WTC11 (cell line): ENCODE measurements around the gene ABCB11. TPM values are rescaled to one million over a fixed set of nuclear protein-coding genes. Genes with fewer than 3 reads are reported as not detected.

ENCODE experiments used
- ATAC-seq: fragments of 200-7000 bp; cut with Tn5 transposase; 2 replicates; pipeline ENCODE4 v1.10.0; 2021; ENCODE audit warnings: mild to moderate bottlenecking, moderate library complexity
- CTCF ChIA-PET: fragments of 300-600 bp; sonication (Branson Sonifier 250); formaldehyde crosslinking; loops from one replicate; lab custom pipeline; 2021; ENCODE audit warnings: antibody characterized with exemption; lab: Charles Lee
- POLR2A ChIA-PET: fragments of 350-600 bp; sonication (Branson Sonifier 250); formaldehyde crosslinking; loops from one replicate; lab custom pipeline; 2021; ENCODE audit warnings: antibody characterized with exemption; lab: Charles Lee
- DNase-seq: peaks from one replicate; pipeline ENCODE4 v3.0.0; 2021; ENCODE audit warnings: low spot score
- H3K27ac Mint-ChIP-seq: 2 replicates; pipeline ENCODE4 v1.8.0; 2021; ENCODE audit warnings: mixed read lengths
- H3K27me3 Mint-ChIP-seq: 2 replicates; pipeline ENCODE4 v1.8.0; 2021; ENCODE audit warnings: low read depth, mild to moderate bottlenecking, moderate library complexity, mixed read lengths
- H3K36me3 Mint-ChIP-seq: 2 replicates; pipeline ENCODE4 v1.8.0; 2021; ENCODE audit warnings: mixed read lengths
- H3K4me1 Mint-ChIP-seq: 2 replicates; pipeline ENCODE4 v1.8.0; 2022; ENCODE audit warnings: mixed read lengths
- H3K4me3 Mint-ChIP-seq: 2 replicates; pipeline ENCODE4 v1.8.0; 2021; ENCODE audit warnings: mild to moderate bottlenecking, moderate library complexity, mixed read lengths
- H3K9me3 Mint-ChIP-seq: 2 replicates; pipeline ENCODE4 v1.8.0; 2021; ENCODE audit warnings: mixed read lengths
- AR ChIP-seq: fragments of 250-450 bp; sonication (Bioruptor Pico); IDR thresholded peaks from 2 replicates; pipeline ENCODE4 v1.9.0; 2021; ENCODE audit warnings: mild to moderate bottlenecking
- ARID4B ChIP-seq: sonication (generic); formaldehyde crosslinking; IDR thresholded peaks from 2 replicates; pipeline ENCODE4 v1.8.0; 2023; ENCODE audit warnings: missing genetic modification reagents, mild to moderate bottlenecking, borderline replicate concordance
- CDX4 ChIP-seq: fragments of 250-450 bp; sonication (Bioruptor Pico); IDR thresholded peaks from 2 replicates; pipeline ENCODE4 v1.9.0; 2021; ENCODE audit warnings: moderate library complexity, mild to moderate bottlenecking, inconsistent platforms, borderline replicate concordance
- CTCF ChIP-seq: fragments of 200-600 bp; IDR thresholded peaks from 2 replicates; pipeline ENCODE4 v1.8.0; 2022; ENCODE audit warnings: antibody characterized with exemption
- EMX1 ChIP-seq: fragments of 250-450 bp; sonication (Bioruptor Pico); IDR thresholded peaks from 2 replicates; pipeline ENCODE4 v1.8.0; 2021; ENCODE audit warnings: mild to moderate bottlenecking
- GTF2I ChIP-seq: fragments of 250-450 bp; sonication (Bioruptor Pico); conservative IDR thresholded peaks from 2 replicates; pipeline ENCODE4 v1.4.0; 2021; ENCODE audit warnings: mild to moderate bottlenecking
- JUN ChIP-seq: sonication (generic); formaldehyde crosslinking; IDR thresholded peaks from 2 replicates; pipeline ENCODE4 v1.8.0; 2023; ENCODE audit warnings: mild to moderate bottlenecking, missing genetic modification reagents
- NFATC4 ChIP-seq: fragments of 250-450 bp; sonication (Bioruptor Pico); IDR thresholded peaks from 2 replicates; pipeline ENCODE4 v1.9.0; 2021; ENCODE audit warnings: mild to moderate bottlenecking
- NR3C1 ChIP-seq: sonication (generic); formaldehyde crosslinking; conservative IDR thresholded peaks from 2 replicates; pipeline ENCODE4 v1.8.1; 2023; ENCODE audit warnings: low read depth, mild to moderate bottlenecking, missing genetic modification reagents
- OVOL2 ChIP-seq: fragments of 250-450 bp; sonication (Bioruptor Pico); IDR thresholded peaks from 2 replicates; pipeline ENCODE4 v1.9.0; 2021; ENCODE audit warnings: mild to moderate bottlenecking, borderline replicate concordance
- PREB ChIP-seq: sonication (generic); formaldehyde crosslinking; IDR thresholded peaks from 2 replicates; pipeline ENCODE4 v1.8.1; 2022; ENCODE audit warnings: mild to moderate bottlenecking, missing genetic modification reagents, moderate library complexity, borderline replicate concordance
- RELA ChIP-seq: sonication (generic); formaldehyde crosslinking; IDR thresholded peaks from 2 replicates; pipeline ENCODE4 v1.8.1; 2022; ENCODE audit warnings: missing genetic modification reagents, mild to moderate bottlenecking, borderline replicate concordance
- RORB ChIP-seq: fragments of 250-450 bp; sonication (Bioruptor Pico); IDR thresholded peaks from 2 replicates; pipeline ENCODE4 v1.9.0; 2021; ENCODE audit warnings: mild to moderate bottlenecking
- SMAD4 ChIP-seq: sonication (generic); formaldehyde crosslinking; IDR thresholded peaks from 2 replicates; pipeline ENCODE4 v1.8.0; 2022; ENCODE audit warnings: mild to moderate bottlenecking, missing genetic modification reagents
- STAT6 ChIP-seq: sonication (generic); formaldehyde crosslinking; conservative IDR thresholded peaks from 2 replicates; pipeline ENCODE4 v1.8.1; 2023; ENCODE audit warnings: mild to moderate bottlenecking, low read depth, missing genetic modification reagents, moderate library complexity
- ZMAT4 ChIP-seq: fragments of 250-450 bp; sonication (Bioruptor Pico); IDR thresholded peaks from 2 replicates; pipeline ENCODE4 v1.9.0; 2021; ENCODE audit warnings: mild to moderate bottlenecking
- ZNF138 ChIP-seq: sonication (generic); formaldehyde crosslinking; conservative IDR thresholded peaks from 2 replicates; pipeline ENCODE4 v1.8.1; 2022; ENCODE audit warnings: mild to moderate bottlenecking, moderate library complexity, missing genetic modification reagents
- ZNF232 ChIP-seq: sonication (generic); formaldehyde crosslinking; IDR thresholded peaks from 2 replicates; pipeline ENCODE4 v1.8.0; 2022; ENCODE audit warnings: mild to moderate bottlenecking, missing genetic modification reagents
- ZNF396 ChIP-seq: fragments of 250-450 bp; sonication (Bioruptor Pico); IDR thresholded peaks from 2 replicates; pipeline ENCODE4 v1.8.0; 2021; ENCODE audit warnings: mild to moderate bottlenecking, moderate library complexity, borderline replicate concordance
- ZNF416 ChIP-seq: fragments of 250-450 bp; sonication (Bioruptor Pico); IDR thresholded peaks from 2 replicates; pipeline ENCODE4 v1.9.0; 2021; ENCODE audit warnings: mild to moderate bottlenecking, inconsistent platforms
- total RNA-seq: library from RNA; stranded (reverse); gene quantifications from 3 replicates; pipeline ENCODE4 v1.2.3, GENCODE V29; 2021

ABCB11 gene
- total RNA-seq, 1 experiment from 2014 or later = 0.77 TPM

GRCh38 chr2:168968342-168968741, 62.8 kb downstream of the ABCB11 start:
- no peaks in the 10 kb centered on the region for H3K9me3 Mint-ChIP-seq
- H3K27ac Mint-ChIP-seq = no peak overlapping the region
- POLR2A ChIA-PET = no interaction called here
- no peak for ATAC-seq
- peaks cover 5% of the 10 kb centered on the region for H3K4me1 Mint-ChIP-seq
- no peak for TF ChIP-seq CDX4 (CRISPR knock-in tag)
- TF ChIP-seq ZNF138 (CRISPR knock-in tag) = no peak
- no peak for TF ChIP-seq NFATC4 (CRISPR knock-in tag)
- no peak for TF ChIP-seq ZNF416 (CRISPR knock-in tag)
- no peak for TF ChIP-seq ZMAT4 (CRISPR knock-in tag)
- TF ChIP-seq CTCF = no peak
- no peak for TF ChIP-seq ZNF232 (CRISPR knock-in tag)
- no peak for TF ChIP-seq NR3C1 (CRISPR knock-in tag)
- TF ChIP-seq EMX1 (CRISPR knock-in tag) = no peak
- no peak for TF ChIP-seq JUN (CRISPR knock-in tag)
- no peak for TF ChIP-seq ZNF396 (CRISPR knock-in tag)
- TF ChIP-seq RORB (CRISPR knock-in tag) = no peak
- TF ChIP-seq ARID4B (CRISPR knock-in tag) = no peak
- no peak for TF ChIP-seq GTF2I
- no peak for TF ChIP-seq OVOL2 (CRISPR knock-in tag)
- TF ChIP-seq SMAD4 = no peak
- TF ChIP-seq PREB (CRISPR knock-in tag) = no peak
- no peak for TF ChIP-seq STAT6 (CRISPR knock-in tag)
- TF ChIP-seq AR (CRISPR knock-in tag) = no peak
- TF ChIP-seq RELA (CRISPR knock-in tag) = no peak
- no peak overlapping the region for H3K4me3 Mint-ChIP-seq
- H3K36me3 Mint-ChIP-seq = no peaks in the 10 kb centered on the region
- CTCF ChIA-PET = interaction anchor here (1.1 kb wide), 1 partner anchor 164 kb away, joined by 4 read pairs; no protein-coding TSS in a partner anchor
- no peak for DNase-seq
- H3K27me3 Mint-ChIP-seq = no peaks in the 10 kb centered on the region
